ENCODE data around the gene CHRNA1. TPM values are rescaled to one million over a fixed set of nuclear protein-coding genes. Genes with fewer than 3 reads are reported as not detected.

The CHRNA1 gene
- total RNA-seq, 1 experiment from 2014 or later: not detected

DNA sequence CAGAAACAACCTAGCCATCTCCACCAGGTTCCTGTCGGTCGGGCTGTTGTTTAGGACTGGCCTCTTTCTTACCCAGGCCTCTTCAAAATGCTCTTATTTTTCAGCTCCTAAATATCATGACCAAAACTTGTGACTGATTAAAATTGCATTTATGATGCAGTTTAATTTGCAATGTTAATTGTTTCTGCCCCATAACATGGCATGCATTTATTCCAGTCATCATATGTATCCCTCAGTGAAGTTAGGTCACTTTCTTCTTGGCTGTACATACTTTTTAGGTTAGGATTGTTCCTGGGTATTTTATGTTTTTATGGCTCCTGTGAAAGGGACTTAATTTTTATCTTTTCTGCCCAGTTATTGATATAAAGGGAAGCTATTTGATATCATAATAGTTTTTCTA lies 50.6 kb downstream of the CHRNA1 start:
- CTCF ChIA-PET: no interaction called here

More for the DNA sequence above, 50.6 kb downstream of the CHRNA1 start:
- RAD21 ChIA-PET (ENCODE audit: low non-redundant PET in 1 of 2, low total read pairs in 2 of 2, uncharacterized antibody in 2 of 2, unreplicated experiment in 2 of 2): no interaction called here
- Histone ChIP-seq H3K9me3 (ENCODE audit: control insufficient read depth in 1 of 2, insufficient read depth in 1 of 2, low read depth in 1 of 2, low read length in 2 of 2) (no peaks in the 10 kb centered on the region), H3K36me3 (ENCODE audit: control insufficient read depth in 1 of 2, insufficient read depth in 2 of 2, low read length in 2 of 2) (no peaks in the 10 kb centered on the region), H3K4me3 (replicated peaks in 1 of 2; ENCODE audit: low read depth in 1 of 2, low read length in 2 of 2) (no peak overlapping the region), H3K4me2 (ENCODE audit: low read length) (no peak overlapping the region), H3K9ac (ENCODE audit: low read length) (no peak overlapping the region), H3K27ac (ENCODE audit: low read depth, low read length) (no peak overlapping the region), H3K4me1 (ENCODE audit: control insufficient read depth in 1 of 2, insufficient read depth in 2 of 2, low read length in 2 of 2) (no peaks in the 10 kb centered on the region), H3K79me2 (ENCODE audit: insufficient read depth, low read length) (no peaks in the 10 kb centered on the region), H4K20me1 (ENCODE audit: insufficient read depth) (no peaks in the 10 kb centered on the region), H3K9me2 (ENCODE audit: insufficient read depth) (no peaks in the 10 kb centered on the region), H3K27me3 (ENCODE audit: insufficient read depth, low read length) (no peaks in the 10 kb centered on the region), H2AFZ (ENCODE audit: low read depth, low read length, poor library complexity, severe bottlenecking) (no peak overlapping the region)
- intact Hi-C loops (cut with micrococcal nuclease): no loop called here
- no peak for DNase-seq (ENCODE audit: low read depth, low spot score)
- BruUV-seq (replicated peaks): no TSS peak
- POLR2A ChIA-PET: no interaction called here
- no peak for ATAC-seq
- TF ChIP-seq FOSL1 (IDR thresholded peaks at IDR 0.05; ENCODE audit: low read depth) (no peak), RAD21 (IDR thresholded peaks at IDR 0.05; ENCODE audit: low read depth) (no peak), TCF7L2 (IDR thresholded peaks at IDR 0.05; ENCODE audit: borderline replicate concordance, extremely low read depth, insufficient read depth, insufficient read length) (no peak), SIN3A (IDR thresholded peaks at IDR 0.05; ENCODE audit: low read depth) (no peak), CEBPB (IDR thresholded peaks at IDR 0.05; ENCODE audit: low read depth) (no peak), CBX3 (IDR thresholded peaks at IDR 0.05; ENCODE audit: low read depth) (no peak), EZH2 (IDR thresholded peaks at IDR 0.05) (no peak), SP1 (IDR thresholded peaks at IDR 0.05; ENCODE audit: low read depth) (no peak), ZNF274 (IDR thresholded peaks at IDR 0.05; ENCODE audit: low read depth, low read length) (no peak)
- TF ChIP-seq, protein P1, sequence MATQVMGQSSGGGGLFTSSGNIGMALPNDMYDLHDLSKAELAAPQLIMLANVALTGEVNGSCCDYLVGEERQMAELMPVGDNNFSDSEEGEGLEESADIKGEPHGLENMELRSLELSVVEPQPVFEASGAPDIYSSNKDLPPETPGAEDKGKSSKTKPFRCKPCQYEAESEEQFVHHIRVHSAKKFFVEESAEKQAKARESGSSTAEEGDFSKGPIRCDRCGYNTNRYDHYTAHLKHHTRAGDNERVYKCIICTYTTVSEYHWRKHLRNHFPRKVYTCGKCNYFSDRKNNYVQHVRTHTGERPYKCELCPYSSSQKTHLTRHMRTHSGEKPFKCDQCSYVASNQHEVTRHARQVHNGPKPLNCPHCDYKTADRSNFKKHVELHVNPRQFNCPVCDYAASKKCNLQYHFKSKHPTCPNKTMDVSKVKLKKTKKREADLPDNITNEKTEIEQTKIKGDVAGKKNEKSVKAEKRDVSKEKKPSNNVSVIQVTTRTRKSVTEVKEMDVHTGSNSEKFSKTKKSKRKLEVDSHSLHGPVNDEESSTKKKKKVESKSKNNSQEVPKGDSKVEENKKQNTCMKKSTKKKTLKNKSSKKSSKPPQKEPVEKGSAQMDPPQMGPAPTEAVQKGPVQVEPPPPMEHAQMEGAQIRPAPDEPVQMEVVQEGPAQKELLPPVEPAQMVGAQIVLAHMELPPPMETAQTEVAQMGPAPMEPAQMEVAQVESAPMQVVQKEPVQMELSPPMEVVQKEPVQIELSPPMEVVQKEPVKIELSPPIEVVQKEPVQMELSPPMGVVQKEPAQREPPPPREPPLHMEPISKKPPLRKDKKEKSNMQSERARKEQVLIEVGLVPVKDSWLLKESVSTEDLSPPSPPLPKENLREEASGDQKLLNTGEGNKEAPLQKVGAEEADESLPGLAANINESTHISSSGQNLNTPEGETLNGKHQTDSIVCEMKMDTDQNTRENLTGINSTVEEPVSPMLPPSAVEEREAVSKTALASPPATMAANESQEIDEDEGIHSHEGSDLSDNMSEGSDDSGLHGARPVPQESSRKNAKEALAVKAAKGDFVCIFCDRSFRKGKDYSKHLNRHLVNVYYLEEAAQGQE (IDR thresholded peaks at IDR 0.05; ENCODE audit: low read depth): no peak
- TF ChIP-seq, protein P2, sequence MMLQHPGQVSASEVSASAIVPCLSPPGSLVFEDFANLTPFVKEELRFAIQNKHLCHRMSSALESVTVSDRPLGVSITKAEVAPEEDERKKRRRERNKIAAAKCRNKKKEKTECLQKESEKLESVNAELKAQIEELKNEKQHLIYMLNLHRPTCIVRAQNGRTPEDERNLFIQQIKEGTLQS (IDR thresholded peaks at IDR 0.05): no peak
- TF ChIP-seq, protein P3, sequence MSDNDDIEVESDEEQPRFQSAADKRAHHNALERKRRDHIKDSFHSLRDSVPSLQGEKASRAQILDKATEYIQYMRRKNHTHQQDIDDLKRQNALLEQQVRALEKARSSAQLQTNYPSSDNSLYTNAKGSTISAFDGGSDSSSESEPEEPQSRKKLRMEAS (IDR thresholded peaks at IDR 0.05): no peak
